Immature natural killer cell (primary cell): ENCODE data around the gene IL16. TPM values are rescaled to one million over a fixed set of nuclear protein-coding genes. Genes with fewer than 3 reads are reported as not detected.
"Not testable (repeated sequence)": the region's sequence is repeated elsewhere in the genome, so short reads cannot be mapped to it uniquely, and the experiment has no call there.

ENCODE experiments used
- DNase-seq, 3 donors: peaks; one replicate each; pipeline ENCODE4 v3.0.0; 2022; ENCODE audit warnings: mixed read lengths in 1 of 3
- H3K27ac Mint-ChIP-seq, 6 donors: one replicate each; pipeline ENCODE4 v1.8.0; 2020; ENCODE audit warnings: mixed read lengths in 6 of 6, mild to moderate bottlenecking in 5 of 6, inconsistent platforms in 4 of 6, moderate library complexity in 3 of 6
- H3K27me3 Mint-ChIP-seq, 3 donors: one replicate each; pipeline ENCODE4 v1.8.0; 2020 to 2021; ENCODE audit warnings: low read depth in 3 of 3, mild to moderate bottlenecking in 3 of 3, mixed read lengths in 3 of 3, moderate library complexity in 3 of 3, inconsistent platforms in 1 of 3
- H3K36me3 Mint-ChIP-seq, 3 donors: one replicate each; pipeline ENCODE4 v1.8.0; 2020; ENCODE audit warnings: mixed read lengths in 3 of 3, inconsistent platforms in 2 of 3, mild to moderate bottlenecking in 2 of 3
- H3K4me1 Mint-ChIP-seq, 2 donors: one replicate each; pipeline ENCODE4 v1.8.0; 2020; ENCODE audit warnings: inconsistent platforms in 2 of 2, mild to moderate bottlenecking in 2 of 2, mixed read lengths in 2 of 2, moderate library complexity in 1 of 2
- H3K4me3 Mint-ChIP-seq, 5 donors: one replicate each; pipeline ENCODE4 v1.8.0; 2020; ENCODE audit warnings: mild to moderate bottlenecking in 5 of 5, mixed read lengths in 5 of 5, inconsistent platforms in 3 of 5, moderate library complexity in 3 of 5
- H3K9me3 Mint-ChIP-seq, 6 donors: one replicate each; pipeline ENCODE4 v1.8.0; 2020; ENCODE audit warnings: mild to moderate bottlenecking in 6 of 6, mixed read lengths in 6 of 6, inconsistent platforms in 4 of 6, moderate library complexity in 3 of 6
- polyA plus RNA-seq, 3 donors: library from polyadenylated mRNA; unstranded; fragments of 300-500 nt; fragmentation: Illumina TruSeq; gene quantifications; one replicate each; pipeline ENCODE4 v1.2.3, GENCODE V29; 2021

The IL16 gene
- polyA plus RNA-seq, 3 donors from 2014 or later: 147 to 301 (median 155) TPM

DNA sequence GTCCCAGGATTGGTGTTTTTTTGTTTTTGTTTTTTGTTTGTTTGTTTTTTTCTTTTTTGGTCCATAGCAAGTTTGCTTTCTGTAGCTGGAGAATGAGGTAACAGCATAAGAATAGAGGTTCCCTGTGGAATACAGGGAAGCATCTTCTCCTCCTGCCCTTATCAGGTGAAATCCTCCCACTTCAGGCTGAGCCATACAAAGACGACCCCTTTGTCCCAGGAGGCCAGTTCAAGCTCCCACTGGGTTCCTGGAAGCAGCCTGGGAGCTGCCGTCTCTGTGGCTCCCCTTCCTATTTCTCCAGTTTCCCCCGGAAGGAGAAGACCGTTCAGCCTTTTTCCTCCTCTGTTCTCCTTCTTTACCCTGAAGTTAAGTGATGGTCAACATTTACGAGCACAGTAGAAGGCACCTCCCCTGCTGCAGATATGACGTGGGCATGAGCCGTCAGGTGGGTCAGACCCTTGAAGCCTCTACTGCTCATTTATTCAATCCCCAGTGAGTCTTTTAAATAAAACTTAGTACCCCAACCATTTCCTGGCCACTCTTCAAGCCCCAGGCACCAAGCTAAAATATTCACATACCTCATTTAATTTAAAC, 1.1 kb downstream of the IL16 start:
- Mint-ChIP-seq H3K9me3 (no peaks in the 10 kb centered on the region), H3K36me3 (no peaks in the 10 kb centered on the region), H3K4me3 (no peak overlapping the region), H3K4me1 (peaks cover 15 to 23% of the 10 kb centered on the region in 2 donors), H3K27ac (no peak overlapping the region), H3K27me3 (peaks cover 0 to 13% (median 5%) of the 10 kb centered on the region in 3 donors)
- DNase-seq: no peak

DNA sequence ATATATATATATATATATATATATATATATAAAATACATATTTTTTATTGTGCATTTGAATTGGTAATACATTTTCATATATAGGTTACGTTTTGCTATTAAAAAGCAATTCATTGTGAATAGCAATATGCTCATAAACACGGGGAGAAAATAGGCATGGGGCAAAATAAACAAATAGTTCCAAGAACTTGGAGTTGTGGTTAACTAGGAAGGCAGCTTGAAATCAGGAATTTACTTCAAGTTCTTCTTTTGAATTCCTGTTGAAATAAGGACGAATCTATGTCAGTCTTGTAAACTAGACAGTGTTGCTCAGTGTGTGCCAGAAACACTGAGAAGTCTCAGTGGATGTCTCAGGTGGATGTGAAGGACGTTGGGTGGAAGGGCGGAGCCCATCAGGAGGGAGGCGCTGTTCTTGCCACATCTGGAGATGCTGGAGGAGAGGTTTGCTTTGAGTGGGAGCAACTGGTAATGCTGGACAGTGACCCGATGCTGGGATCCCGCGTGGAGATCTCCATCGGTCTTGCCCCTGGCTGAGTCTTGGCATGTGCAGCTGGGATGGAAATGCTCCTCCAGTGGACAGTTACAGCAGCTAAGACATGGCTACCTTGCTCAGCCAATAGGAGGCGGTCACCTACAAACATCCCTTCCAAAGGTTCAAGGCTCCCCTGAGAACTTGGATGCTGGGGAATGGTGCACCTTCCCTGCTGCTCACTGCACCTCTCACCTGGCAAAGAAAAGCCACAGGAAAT, 2.5 kb downstream of the IL16 start:
- Mint-ChIP-seq H3K36me3 (no peaks in the 10 kb centered on the region), H3K4me3 (no peak overlapping the region), H3K4me1 (peaks cover 10 to 15% of the 10 kb centered on the region in 2 donors), H3K27ac (no peak overlapping the region), H3K27me3 (peaks cover 0 to 8% (median 5%) of the 10 kb centered on the region in 3 donors), H3K9me3 (no peaks in the 10 kb centered on the region)
- DNase-seq: no peak

- H3K9me3 Mint-ChIP-seq: peaks cover 0 to 2% (median 0%) of the 10 kb centered on the region in 6 donors
- H3K27ac Mint-ChIP-seq: no peak overlapping the region
- H3K4me1 Mint-ChIP-seq: no peaks in the 10 kb centered on the region
- DNase-seq: no peak
- no peaks in the 10 kb centered on the region for H3K36me3 Mint-ChIP-seq
- H3K27me3 Mint-ChIP-seq: peaks cover 2 to 16% (median 3%) of the 10 kb centered on the region in 3 donors
- H3K4me3 Mint-ChIP-seq: no peak overlapping the region
Measured at GRCh38 chr15:81206018-81206417, 9.3 kb downstream of the IL16 start.

- H3K4me3 Mint-ChIP-seq, H3K4me1 Mint-ChIP-seq, H3K9me3 Mint-ChIP-seq, H3K36me3 Mint-ChIP-seq, DNase-seq, H3K27ac Mint-ChIP-seq: not testable (repeated sequence)
- peaks cover 2 to 16% (median 3%) of the 10 kb centered on the region in 3 donors for H3K27me3 Mint-ChIP-seq
Measured at GRCh38 chr15:81207987-81208386, 11.3 kb downstream of the IL16 start.

- DNase-seq: no peak
- H3K4me3 Mint-ChIP-seq: no peak overlapping the region
- H3K4me1 Mint-ChIP-seq: no peaks in the 10 kb centered on the region
- H3K36me3 Mint-ChIP-seq: peaks cover 0 to 4% (median 3%) of the 10 kb centered on the region in 3 donors
- no peak overlapping the region for H3K27ac Mint-ChIP-seq
- H3K27me3 Mint-ChIP-seq: peaks cover 2 to 16% (median 3%) of the 10 kb centered on the region in 3 donors
- peaks cover 2 to 12% (median 6%) of the 10 kb centered on the region in 6 donors for H3K9me3 Mint-ChIP-seq
Measured at GRCh38 chr15:81209635-81210034, 13.0 kb downstream of the IL16 start.

- Mint-ChIP-seq H3K4me3 (no peak overlapping the region), H3K27me3 (peaks cover 4 to 16% (median 5%) of the 10 kb centered on the region in 3 donors)
Measured at GRCh38 chr15:81211376-81211775, 14.7 kb downstream of the IL16 start.

GRCh38 chr15:81213982-81214381, 17.3 kb downstream of the IL16 start:
- Mint-ChIP-seq H3K9me3 (peaks cover 2 to 13% (median 8%) of the 10 kb centered on the region in 6 donors), H3K36me3 (peaks cover 0 to 4% (median 3%) of the 10 kb centered on the region in 3 donors), H3K27ac (no peak overlapping the region), H3K4me1 (no peaks in the 10 kb centered on the region), H3K27me3 (peaks cover 4 to 9% (median 8%) of the 10 kb centered on the region in 3 donors), H3K4me3 (no peak overlapping the region)
- DNase-seq: no peak

More at GRCh38 chr15:81211376-81211775, 14.7 kb downstream of the IL16 start:
- Mint-ChIP-seq H3K27ac (no peak overlapping the region), H3K9me3 (peaks cover 2 to 13% (median 8%) of the 10 kb centered on the region in 6 donors), H3K4me1 (no peaks in the 10 kb centered on the region), H3K36me3 (peaks cover 0 to 4% (median 3%) of the 10 kb centered on the region in 3 donors)
- DNase-seq: no peak

GRCh38 chr15:81215531-81215930, 18.9 kb downstream of the IL16 start:
- Mint-ChIP-seq H3K27ac (no peak overlapping the region), H3K9me3 (peaks cover 2 to 13% (median 8%) of the 10 kb centered on the region in 6 donors), H3K27me3 (peaks cover 1 to 7% (median 1%) of the 10 kb centered on the region in 3 donors), H3K36me3 (peaks cover 0 to 4% (median 3%) of the 10 kb centered on the region in 3 donors), H3K4me1 (no peaks in the 10 kb centered on the region), H3K4me3 (no peak overlapping the region)
- no peak for DNase-seq

DNA sequence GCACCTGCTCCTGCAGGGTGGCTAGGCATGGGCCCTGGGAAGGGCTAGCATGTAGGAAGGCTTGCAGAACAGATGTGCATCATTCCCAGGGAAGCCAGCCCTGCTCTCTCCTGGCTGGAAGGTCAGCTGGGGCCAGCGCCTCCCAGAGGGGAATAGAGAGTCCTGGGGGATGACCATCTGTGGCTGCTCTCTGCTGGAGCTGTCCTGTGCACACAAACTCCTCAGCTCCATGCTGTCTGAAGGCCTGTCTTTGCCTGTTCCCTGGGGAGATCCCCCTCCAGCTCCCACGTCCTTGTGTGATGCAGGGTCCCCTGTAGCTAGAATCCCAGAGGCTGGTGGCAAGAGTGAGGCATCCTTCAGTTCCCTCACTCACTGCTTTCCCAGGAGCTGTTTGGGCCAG, 19.3 kb downstream of the IL16 start:
- no peak for DNase-seq
- H3K27me3 Mint-ChIP-seq: peaks cover 0 to 7% (median 1%) of the 10 kb centered on the region in 3 donors
- H3K4me1 Mint-ChIP-seq: no peaks in the 10 kb centered on the region

GRCh38 chr15:81216422-81216821, 19.7 kb downstream of the IL16 start:
- peaks cover 2 to 13% (median 8%) of the 10 kb centered on the region in 6 donors for H3K9me3 Mint-ChIP-seq
- H3K4me3 Mint-ChIP-seq: no peak overlapping the region
- DNase-seq: no peak
- H3K27me3 Mint-ChIP-seq: peaks cover 0 to 7% (median 2%) of the 10 kb centered on the region in 3 donors
- H3K36me3 Mint-ChIP-seq: peaks cover 0 to 4% (median 3%) of the 10 kb centered on the region in 3 donors
- no peaks in the 10 kb centered on the region for H3K4me1 Mint-ChIP-seq
- no peak overlapping the region for H3K27ac Mint-ChIP-seq

More for the DNA sequence above, 19.3 kb downstream of the IL16 start:
- Mint-ChIP-seq H3K27ac (no peak overlapping the region), H3K9me3 (peaks cover 2 to 13% (median 8%) of the 10 kb centered on the region in 6 donors), H3K4me3 (no peak overlapping the region), H3K36me3 (peaks cover 0 to 4% (median 3%) of the 10 kb centered on the region in 3 donors)

- DNase-seq: no peak
- Mint-ChIP-seq H3K9me3 (no peaks in the 10 kb centered on the region), H3K27me3 (peaks cover 0 to 3% (median 1%) of the 10 kb centered on the region in 3 donors), H3K4me3 (no peak overlapping the region), H3K36me3 (no peaks in the 10 kb centered on the region), H3K4me1 (no peaks in the 10 kb centered on the region), H3K27ac (no peak overlapping the region)
Measured at GRCh38 chr15:81221449-81221848, 24.8 kb downstream of the IL16 start.

DNA sequence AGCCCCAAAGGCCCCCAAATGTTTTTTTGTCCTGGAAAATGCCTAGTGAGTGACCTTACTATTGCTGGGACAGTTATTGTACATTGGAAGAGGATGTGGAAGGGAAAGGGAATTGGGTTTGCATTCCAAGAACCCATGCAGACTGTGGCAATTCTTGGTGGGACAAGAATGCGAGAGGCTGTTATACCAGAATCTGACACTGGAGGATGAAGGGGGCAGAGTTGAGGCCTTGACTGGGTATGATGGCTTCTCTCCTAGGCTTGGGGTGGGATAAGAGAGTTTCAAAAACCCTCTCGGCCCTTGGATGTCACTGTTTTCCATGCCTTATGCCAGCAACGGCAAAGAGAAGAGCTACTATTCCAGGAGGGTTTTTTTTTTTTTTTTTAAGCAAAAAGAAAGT, 25.3 kb downstream of the IL16 start:
- H3K27ac Mint-ChIP-seq: no peak overlapping the region
- no peak for DNase-seq
- no peaks in the 10 kb centered on the region for H3K4me1 Mint-ChIP-seq
- no peaks in the 10 kb centered on the region for H3K9me3 Mint-ChIP-seq
- H3K36me3 Mint-ChIP-seq: no peaks in the 10 kb centered on the region
- H3K4me3 Mint-ChIP-seq: no peak overlapping the region
- H3K27me3 Mint-ChIP-seq: peaks cover 0 to 2% (median 1%) of the 10 kb centered on the region in 3 donors

- no peak overlapping the region for H3K4me3 Mint-ChIP-seq
- no peak overlapping the region for H3K27ac Mint-ChIP-seq
- H3K27me3 Mint-ChIP-seq: peaks cover 3 to 5% (median 4%) of the 10 kb centered on the region in 3 donors
- H3K36me3 Mint-ChIP-seq: no peaks in the 10 kb centered on the region
- no peak for DNase-seq
- H3K4me1 Mint-ChIP-seq: no peaks in the 10 kb centered on the region
- H3K9me3 Mint-ChIP-seq: peaks cover 0 to 2% (median 0%) of the 10 kb centered on the region in 6 donors
Measured at GRCh38 chr15:81223346-81223971, 26.8 kb downstream of the IL16 start.

DNA sequence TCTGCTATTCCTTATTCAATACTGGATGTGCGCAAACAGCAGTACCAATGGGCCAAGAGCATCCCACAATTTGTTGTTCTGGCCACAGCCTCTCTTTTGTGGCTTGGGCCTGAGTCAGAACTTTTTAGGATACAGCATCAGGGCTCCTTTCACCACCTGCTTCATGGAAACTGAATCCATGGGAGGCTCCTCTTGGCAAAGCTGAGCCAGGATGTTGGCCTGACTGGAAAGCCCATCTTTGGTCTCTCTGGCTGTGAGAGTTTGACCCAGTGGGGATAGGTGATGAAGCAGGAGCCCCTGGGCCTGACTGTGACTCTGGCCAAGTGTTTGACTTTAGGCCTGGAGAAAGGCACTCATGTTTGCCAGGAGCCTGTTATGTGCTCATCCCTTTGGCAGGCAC, 27.6 kb downstream of the IL16 start:
- H3K4me3 Mint-ChIP-seq: no peak overlapping the region
- H3K4me1 Mint-ChIP-seq: no peaks in the 10 kb centered on the region
- H3K27me3 Mint-ChIP-seq: peaks cover 3 to 4% (median 3%) of the 10 kb centered on the region in 3 donors
- H3K9me3 Mint-ChIP-seq: peaks cover 0 to 2% (median 0%) of the 10 kb centered on the region in 6 donors
- H3K36me3 Mint-ChIP-seq: no peaks in the 10 kb centered on the region
- no peak overlapping the region for H3K27ac Mint-ChIP-seq
- DNase-seq: no peak
